Left lobe of liver (tissue), 2 donors: ENCODE measurements around the gene ZFAND3. TPM values are rescaled to one million over a fixed set of nuclear protein-coding genes. Genes with fewer than 3 reads are reported as not detected.
"Not testable (repeated sequence)": the region's sequence is repeated elsewhere in the genome, so short reads cannot be mapped to it uniquely, and the experiment has no call there.

ENCODE experiments used
- ATAC-seq: fragments of 200-7000 bp; cut with Tn5 transposase; one replicate; pipeline ENCODE4 v1.9.1; 2020; ENCODE audit warnings: mild to moderate bottlenecking, moderate library complexity
- DNase-seq: peaks from one replicate; pipeline ENCODE4 v3.0.0-alpha.2; 2020; ENCODE audit warnings: low spot score
- total RNA-seq: library from RNA; stranded (reverse); gene quantifications from one replicate; pipeline ENCODE4 v1.2.1, GENCODE V29; 2021
- donor health status: DM: no; HTN: no; CAD: no; lungs with moderate emphysema.
- donor health status: DM: no; HTN: yes; CAD: no.

ZFAND3 gene
- total RNA-seq, 1 donor from 2014 or later, result 41.0 TPM

- no peak for ATAC-seq
- no peak for DNase-seq
These were observed 294.5 kb downstream of the ZFAND3 start for GRCh38 chr6:38113825-38114576.

GRCh38 chr6:38114976-38115625 is 295.6 kb downstream of the ZFAND3 start:
- DNase-seq (no peak), ATAC-seq (no peak)

GRCh38 chr6:38115626-38116008 is 296.1 kb downstream of the ZFAND3 start:
- ATAC-seq, result no peak
- no peak for DNase-seq

- DNase-seq (no peak), ATAC-seq (no peak)
These were observed 296.7 kb downstream of the ZFAND3 start for GRCh38 chr6:38116248-38116647.

- ATAC-seq (no peak), DNase-seq (no peak)
These were observed 297.8 kb downstream of the ZFAND3 start for GRCh38 chr6:38117281-38117680.

GRCh38 chr6:38118791-38119365 is 299.4 kb downstream of the ZFAND3 start:
- ATAC-seq, result no peak
- no peak for DNase-seq

- no peak for ATAC-seq
- DNase-seq, result no peak
These were observed 300.0 kb downstream of the ZFAND3 start for GRCh38 chr6:38119516-38119915.

GRCh38 chr6:38124224-38124926 is 304.8 kb downstream of the ZFAND3 start:
- not testable (repeated sequence) for DNase-seq, ATAC-seq

- no peak for ATAC-seq
- DNase-seq, result no peak
These were observed 307.8 kb downstream of the ZFAND3 start for GRCh38 chr6:38127284-38127683.

- peak; percentile 63 for ATAC-seq
- no peak for DNase-seq
These were observed 312.0 kb downstream of the ZFAND3 start for GRCh38 chr6:38131527-38131965.

- no peak for ATAC-seq
- DNase-seq, result no peak
These were observed 314.6 kb downstream of the ZFAND3 start for GRCh38 chr6:38133932-38134703.

- DNase-seq (no peak), ATAC-seq (no peak)
These were observed 315.2 kb downstream of the ZFAND3 start for GRCh38 chr6:38134704-38135088.

GRCh38 chr6:38136547-38136946 is 317.0 kb downstream of the ZFAND3 start:
- ATAC-seq (no peak), DNase-seq (no peak)

GRCh38 chr6:38137608-38138265 is 318.2 kb downstream of the ZFAND3 start:
- no peak for ATAC-seq
- no peak for DNase-seq

GRCh38 chr6:38138374-38138773 is 318.8 kb downstream of the ZFAND3 start:
- ATAC-seq, result no peak
- DNase-seq, result no peak

GRCh38 chr6:38141085-38141484 is 321.6 kb downstream of the ZFAND3 start:
- DNase-seq (no peak), ATAC-seq (peak; percentile 40)

- ATAC-seq (no peak), DNase-seq (no peak)
These were observed 322.2 kb downstream of the ZFAND3 start for GRCh38 chr6:38141716-38142115.

- DNase-seq, result no peak
These were observed 322.8 kb downstream of the ZFAND3 start for GRCh38 chr6:38142178-38142902.

More at GRCh38 chr6:38142178-38142902, 322.8 kb downstream of the ZFAND3 start:
- no peak for ATAC-seq
